ENCODE data around the gene SLC28A1.

DNA sequence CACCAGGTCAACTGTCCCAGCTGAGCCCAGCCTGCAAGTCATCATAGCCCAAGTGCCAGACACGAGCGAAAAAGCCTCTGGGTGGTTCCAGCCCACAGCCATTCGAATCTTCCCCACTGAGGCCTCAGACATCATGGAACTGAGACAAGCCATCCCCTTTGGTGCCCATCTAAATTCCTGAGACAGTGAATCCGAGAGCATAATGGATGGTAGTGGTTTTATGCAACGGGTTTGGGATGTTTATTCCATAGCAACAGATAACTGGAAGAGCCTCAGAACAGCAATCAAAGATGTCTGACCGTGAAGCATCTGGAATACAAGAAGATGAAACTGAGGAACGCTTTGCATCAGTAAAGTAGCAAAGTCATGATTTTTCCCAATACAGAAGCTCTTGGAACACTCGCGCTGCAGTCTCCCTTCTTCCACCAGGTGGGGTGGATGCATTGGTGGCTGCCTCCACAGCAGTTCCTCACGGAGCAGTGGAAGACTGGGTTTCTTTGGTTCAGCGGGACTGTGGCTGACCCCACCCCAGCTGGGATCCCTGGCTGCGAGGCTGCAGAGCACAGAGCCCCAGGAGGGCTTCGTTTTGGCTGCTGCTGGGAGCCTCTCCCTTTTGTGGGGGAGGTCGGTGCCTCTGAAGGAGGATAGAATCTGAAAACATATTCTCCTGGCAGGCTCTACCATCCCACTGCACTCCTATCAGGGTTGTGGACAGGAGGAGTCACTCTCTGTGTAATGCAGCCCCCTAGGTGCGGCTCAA is 70.8 kb downstream of the SLC28A1 start:
- TF ChIP-seq, protein P1, sequence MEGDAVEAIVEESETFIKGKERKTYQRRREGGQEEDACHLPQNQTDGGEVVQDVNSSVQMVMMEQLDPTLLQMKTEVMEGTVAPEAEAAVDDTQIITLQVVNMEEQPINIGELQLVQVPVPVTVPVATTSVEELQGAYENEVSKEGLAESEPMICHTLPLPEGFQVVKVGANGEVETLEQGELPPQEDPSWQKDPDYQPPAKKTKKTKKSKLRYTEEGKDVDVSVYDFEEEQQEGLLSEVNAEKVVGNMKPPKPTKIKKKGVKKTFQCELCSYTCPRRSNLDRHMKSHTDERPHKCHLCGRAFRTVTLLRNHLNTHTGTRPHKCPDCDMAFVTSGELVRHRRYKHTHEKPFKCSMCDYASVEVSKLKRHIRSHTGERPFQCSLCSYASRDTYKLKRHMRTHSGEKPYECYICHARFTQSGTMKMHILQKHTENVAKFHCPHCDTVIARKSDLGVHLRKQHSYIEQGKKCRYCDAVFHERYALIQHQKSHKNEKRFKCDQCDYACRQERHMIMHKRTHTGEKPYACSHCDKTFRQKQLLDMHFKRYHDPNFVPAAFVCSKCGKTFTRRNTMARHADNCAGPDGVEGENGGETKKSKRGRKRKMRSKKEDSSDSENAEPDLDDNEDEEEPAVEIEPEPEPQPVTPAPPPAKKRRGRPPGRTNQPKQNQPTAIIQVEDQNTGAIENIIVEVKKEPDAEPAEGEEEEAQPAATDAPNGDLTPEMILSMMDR (IDR thresholded peaks at IDR 0.05): peak; percentile 88
- TF ChIP-seq ZFX (IDR thresholded peaks at IDR 0.05; ENCODE audit: borderline replicate concordance): no peak

Data from 22Rv1 (cell line).